HepG2 (cell line): ENCODE data around the gene LRP5. TPM values are rescaled to one million over a fixed set of nuclear protein-coding genes. Genes with fewer than 3 reads are reported as not detected.
A peak's percentile ranks its signal among the peaks of the same experiment; 100 is the strongest.

Experiments used
- AGO2 ChIP-seq: fragments of 200-400 bp; formaldehyde crosslinking; optimal IDR thresholded peaks from 2 replicates; pipeline ENCODE3; 2017; ENCODE audit warnings: mild to moderate bottlenecking, low read depth, low read length, moderate library complexity
- ATF1 ChIP-seq: IDR thresholded peaks from 2 replicates; pipeline ENCODE4 v1.6.1; 2016; ENCODE audit warnings: mild to moderate bottlenecking, control low read depth
- CENPT ChIP-seq: sonication (generic); formaldehyde crosslinking; IDR thresholded peaks from 2 replicates; pipeline ENCODE4 v1.8.0; 2022; ENCODE audit warnings: low read depth, mild to moderate bottlenecking, moderate library complexity, missing genetic modification reagents
- ETV5 ChIP-seq: IDR thresholded peaks from 2 replicates; pipeline ENCODE4 v1.6.1; 2018; ENCODE audit warnings: missing biosample characterization, missing genetic modification reagents, inconsistent platforms, borderline replicate concordance
- GABPA ChIP-seq, 2 experiments: IDR thresholded peaks; 2 replicates each; pipeline ENCODE4 v1.6.1; 2011 to 2016; ENCODE audit warnings: low read depth in 2 of 2, low read length in 1 of 2, missing biosample characterization in 1 of 2, missing genetic modification characterization in 1 of 2
- HNF4G ChIP-seq, 2 experiments: sonication (generic) in 1 of 2; formaldehyde crosslinking in 1 of 2; IDR thresholded peaks; 2 replicates each; pipeline versions ENCODE4 v1.4.0 to v1.6.1; 2011 to 2020; ENCODE audit warnings: borderline replicate concordance in 2 of 2, low read depth in 2 of 2, mild to moderate bottlenecking in 2 of 2, low read length in 1 of 2, missing genetic modification reagents in 1 of 2, moderate library complexity in 1 of 2
- HNRNPL ChIP-seq: fragments of 200-400 bp; formaldehyde crosslinking; IDR thresholded peaks from 2 replicates; pipeline ENCODE4 v1.6.1; 2017; ENCODE audit warnings: mild to moderate bottlenecking, low read depth, low read length
- JUNB ChIP-seq: sonication (generic); formaldehyde crosslinking; IDR thresholded peaks from 2 replicates; pipeline ENCODE4 v1.8.0; 2022; ENCODE audit warnings: missing genetic modification reagents, mild to moderate bottlenecking, borderline replicate concordance
- KAT8 ChIP-seq: IDR thresholded peaks from 2 replicates; pipeline ENCODE4 v1.6.1; 2016; ENCODE audit warnings: missing genetic modification reagents, missing compliant biosample characterization
- MAFK ChIP-seq, 2 experiments: IDR thresholded peaks in 1 of 2; conservative IDR thresholded peaks in 1 of 2; 2 replicates each; pipeline ENCODE4 v1.6.1; 2011; ENCODE audit warnings: improper control_type of control experiment in 2 of 2, low read length in 2 of 2
- MIER3 ChIP-seq: IDR thresholded peaks from 2 replicates; pipeline ENCODE4 v1.6.1; 2016; ENCODE audit warnings: missing compliant biosample characterization, borderline replicate concordance
- PBX2 ChIP-seq: IDR thresholded peaks from 2 replicates; pipeline ENCODE4 v1.6.1; 2016; ENCODE audit warnings: control low read depth
- PCBP2 ChIP-seq: fragments of 200-400 bp; formaldehyde crosslinking; optimal IDR thresholded peaks from 2 replicates; pipeline ENCODE3; 2018; ENCODE audit warnings: low read length, low read depth; ENCODE audit not compliant: poor library complexity, severe bottlenecking
- RARG ChIP-seq: sonication (generic); formaldehyde crosslinking; IDR thresholded peaks from 2 replicates; pipeline ENCODE4 v1.4.0; 2020; ENCODE audit warnings: low read depth, mild to moderate bottlenecking, missing genetic modification reagents
- SALL1 ChIP-seq: sonication (generic); formaldehyde crosslinking; IDR thresholded peaks from 2 replicates; pipeline ENCODE4 v1.8.0; 2022; ENCODE audit warnings: mild to moderate bottlenecking, missing genetic modification reagents
- SNRNP70 ChIP-seq: fragments of 200-400 bp; formaldehyde crosslinking; IDR thresholded peaks from 2 replicates; pipeline ENCODE4 v1.6.1; 2017; ENCODE audit warnings: mild to moderate bottlenecking, low read depth, low read length, moderate library complexity
- SOX13 ChIP-seq, 3 experiments: fragments of 450-650 bp in 1 of 3; sonication (generic) in 1 of 3; formaldehyde crosslinking in 1 of 3; IDR thresholded peaks in 2 of 3; conservative IDR thresholded peaks in 1 of 3; 2 replicates each; pipeline versions ENCODE4 v1.5.0 to v1.6.1; 2016 to 2020; ENCODE audit warnings: antibody characterized with exemption in 1 of 3, mild to moderate bottlenecking in 1 of 3, missing compliant biosample characterization in 1 of 3, missing genetic modification reagents in 1 of 3, moderate library complexity in 1 of 3
- SP2 ChIP-seq: sonication (generic); formaldehyde crosslinking; IDR thresholded peaks from 2 replicates; pipeline ENCODE4 v1.5.1; 2020; ENCODE audit warnings: mild to moderate bottlenecking, missing genetic modification reagents
- TEAD2 ChIP-seq: sonication (generic); formaldehyde crosslinking; IDR thresholded peaks from 2 replicates; pipeline ENCODE4 v1.9.0; 2021; ENCODE audit warnings: missing genetic modification reagents
- U2AF1 ChIP-seq: fragments of 200-400 bp; formaldehyde crosslinking; optimal IDR thresholded peaks from 2 replicates; pipeline ENCODE3; 2017; ENCODE audit warnings: mild to moderate bottlenecking, low read depth, low read length
- ZFY ChIP-seq: sonication (generic); formaldehyde crosslinking; IDR thresholded peaks from 2 replicates; pipeline ENCODE4 v1.4.0; 2020; ENCODE audit warnings: missing genetic modification reagents
- ZNF235 ChIP-seq: sonication (generic); formaldehyde crosslinking; IDR thresholded peaks from 2 replicates; pipeline ENCODE4 v1.8.1; 2023; ENCODE audit warnings: mild to moderate bottlenecking, missing genetic modification reagents, borderline replicate concordance
- ZNF34 ChIP-seq: sonication (generic); formaldehyde crosslinking; IDR thresholded peaks from 2 replicates; pipeline ENCODE4 v1.4.0; 2020; ENCODE audit warnings: mild to moderate bottlenecking, missing genetic modification reagents, borderline replicate concordance
- ZNF569 ChIP-seq: sonication (generic); formaldehyde crosslinking; IDR thresholded peaks from 2 replicates; pipeline ENCODE4 v1.5.0; 2020; ENCODE audit warnings: mild to moderate bottlenecking, missing genetic modification reagents, moderate library complexity, borderline replicate concordance
- ZNF614 ChIP-seq: IDR thresholded peaks from 2 replicates; pipeline ENCODE4 v1.6.1; 2018; ENCODE audit warnings: missing biosample characterization, missing genetic modification reagents, inconsistent platforms, borderline replicate concordance
- polyA plus RNA-seq, 8 experiments: library from polyadenylated mRNA; depleted of rRNA in 3 of 8; stranded (reverse) in 7 of 8; unstranded in 1 of 8; fragments of >200 nt; fragmentation: Illumina TruSeq in 4 of 8; extraction: Trizol in 4 of 8; gene quantifications; 2 replicates each; pipeline versions ENCODE4 v1.2.1 to v1.2.3, GENCODE V29; 2011 to 2016; ENCODE audit warnings: low read depth in 4 of 8, missing spikeins in 1 of 8, mixed read lengths in 1 of 8; ENCODE audit not compliant: insufficient read depth in 1 of 8
- total RNA-seq, 5 experiments: library from RNA; depleted of rRNA; stranded (reverse); fragments of >200 nt; fragmentation: Illumina TruSeq; extraction: Trizol; gene quantifications; 2 replicates each; pipeline ENCODE4 v1.2.3, GENCODE V29; 2016; ENCODE audit warnings: low read depth in 1 of 5
- TF ChIP-seq, protein P1 (sequence below): sonication (generic); formaldehyde crosslinking; IDR thresholded peaks from 2 replicates; pipeline ENCODE4 v1.5.0; 2020; ENCODE audit warnings: missing genetic modification reagents
- TF ChIP-seq, protein P2 (sequence below): sonication (generic); formaldehyde crosslinking; IDR thresholded peaks from 2 replicates; pipeline ENCODE4 v1.8.0; 2022; ENCODE audit warnings: missing genetic modification reagents, mild to moderate bottlenecking, borderline replicate concordance

Gene LRP5
- total and polyA plus RNA-seq, 2 of the 13 experiments (the other 11 are each of a cell fraction or from before 2014, with no cell fraction given): 40.4 to 64.0 TPM

- TF ChIP-seq ZNF235 (CRISPR knock-in tag) (no peak), KAT8 (peak; percentile 17; the same call in 1 of the 2 replicates), U2AF1 (no peak), MIER3 (CRISPR knock-in tag) (no peak), SP2 (CRISPR knock-in tag) (no peak), SALL1 (peak; percentile 53; the same call in 1 of the 2 replicates), PBX2 (no peak), TEAD2 (CRISPR knock-in tag) (no peak), ZNF34 (CRISPR knock-in tag) (no peak), JUNB (CRISPR knock-in tag) (no peak), PCBP2 (no peak), ETV5 (CRISPR knock-in tag) (peak; percentile 23; the same call in 1 of the 2 replicates), ZFY (CRISPR knock-in tag) (no peak), HNF4G (IDR thresholded peaks at IDR 0.05; ENCODE audit: borderline replicate concordance, low read depth, low read length) (peak; percentile 50; the same call in 1 of the 2 replicates), HNF4G (CRISPR knock-in tag; IDR thresholded peaks at IDR 0.05; ENCODE audit: borderline replicate concordance, low read depth) (no peak; the same call in 1 of the 2 replicates), AGO2 (peak; percentile 54), ZNF569 (CRISPR knock-in tag) (no peak), SOX13 (IDR thresholded peaks at IDR 0.05) (no peak), SOX13 (CRISPR knock-in tag; conservative IDR thresholded peaks at IDR 0.05 in 1 of 2, IDR thresholded peaks at IDR 0.05 in 1 of 2) (peak in 1 of 2 experiments; percentile 57; a peak in 2 of 4 replicates), ATF1 (CRISPR knock-in tag) (no peak), ZNF614 (no peak), SNRNP70 (no peak), GABPA (IDR thresholded peaks at IDR 0.05; ENCODE audit: low read depth, low read length) (no peak), GABPA (CRISPR knock-in tag; IDR thresholded peaks at IDR 0.05; ENCODE audit: low read depth) (no peak), CENPT (no peak), RARG (no peak), MAFK (conservative IDR thresholded peaks at IDR 0.05 in 1 of 2, IDR thresholded peaks at IDR 0.05 in 1 of 2; ENCODE audit: low read length in 2 of 2) (no peak), HNRNPL (peak; percentile 93)
- TF ChIP-seq, protein P1, sequence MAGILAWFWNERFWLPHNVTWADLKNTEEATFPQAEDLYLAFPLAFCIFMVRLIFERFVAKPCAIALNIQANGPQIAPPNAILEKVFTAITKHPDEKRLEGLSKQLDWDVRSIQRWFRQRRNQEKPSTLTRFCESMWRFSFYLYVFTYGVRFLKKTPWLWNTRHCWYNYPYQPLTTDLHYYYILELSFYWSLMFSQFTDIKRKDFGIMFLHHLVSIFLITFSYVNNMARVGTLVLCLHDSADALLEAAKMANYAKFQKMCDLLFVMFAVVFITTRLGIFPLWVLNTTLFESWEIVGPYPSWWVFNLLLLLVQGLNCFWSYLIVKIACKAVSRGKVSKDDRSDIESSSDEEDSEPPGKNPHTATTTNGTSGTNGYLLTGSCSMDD (CRISPR knock-in tag): no peak
- TF ChIP-seq, protein P2, sequence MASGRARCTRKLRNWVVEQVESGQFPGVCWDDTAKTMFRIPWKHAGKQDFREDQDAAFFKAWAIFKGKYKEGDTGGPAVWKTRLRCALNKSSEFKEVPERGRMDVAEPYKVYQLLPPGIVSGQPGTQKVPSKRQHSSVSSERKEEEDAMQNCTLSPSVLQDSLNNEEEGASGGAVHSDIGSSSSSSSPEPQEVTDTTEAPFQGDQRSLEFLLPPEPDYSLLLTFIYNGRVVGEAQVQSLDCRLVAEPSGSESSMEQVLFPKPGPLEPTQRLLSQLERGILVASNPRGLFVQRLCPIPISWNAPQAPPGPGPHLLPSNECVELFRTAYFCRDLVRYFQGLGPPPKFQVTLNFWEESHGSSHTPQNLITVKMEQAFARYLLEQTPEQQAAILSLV: no peak
Measured at GRCh38 chr11:68343761-68344256, 31.4 kb downstream of the LRP5 start (continued).
